ENCODE results near the gene GLIPR1L2. TPM values are rescaled to one million over a fixed set of nuclear protein-coding genes. Genes with fewer than 3 reads are reported as not detected.

The GLIPR1L2 gene
- total RNA-seq, 1 donor = 0.72 TPM

DNA sequence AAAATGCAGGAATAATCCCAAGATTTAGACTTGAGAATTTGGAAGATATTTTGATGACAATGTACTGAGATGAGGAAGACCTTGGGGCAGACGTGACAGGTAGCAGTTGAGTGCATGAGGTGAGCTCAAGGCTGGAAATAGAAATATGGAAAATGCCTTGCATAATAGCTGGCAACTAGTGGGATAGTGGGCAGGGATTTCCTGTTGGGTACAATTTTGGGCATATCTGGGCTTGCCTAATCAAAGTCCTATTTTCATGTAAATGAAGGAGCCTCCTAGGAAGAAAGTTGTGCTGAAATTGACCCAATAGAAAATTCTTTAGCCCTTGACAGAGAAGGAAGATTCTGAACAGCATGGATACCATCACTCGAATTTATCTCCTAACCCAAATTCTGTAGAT lies 83.2 kb downstream of the GLIPR1L2 start:
- TF ChIP-seq CTCF (IDR thresholded peaks at IDR 0.05; ENCODE audit: insufficient read depth, low read length) = no peak
- DNase-seq (ENCODE audit: low read depth) = no peak

GRCh38 chr12:75476071-75476470 lies 85.2 kb downstream of the GLIPR1L2 start:
- TF ChIP-seq CTCF (IDR thresholded peaks at IDR 0.05; ENCODE audit: insufficient read depth, low read length) = no peak
- DNase-seq (ENCODE audit: low read depth) = no peak
- H3K4me3 ChIP-seq (ENCODE audit: low read depth, low read length) = no peak overlapping the region

More for the DNA sequence above, 83.2 kb downstream of the GLIPR1L2 start:
- H3K4me3 ChIP-seq (ENCODE audit: low read depth, low read length) = no peak overlapping the region

DNA sequence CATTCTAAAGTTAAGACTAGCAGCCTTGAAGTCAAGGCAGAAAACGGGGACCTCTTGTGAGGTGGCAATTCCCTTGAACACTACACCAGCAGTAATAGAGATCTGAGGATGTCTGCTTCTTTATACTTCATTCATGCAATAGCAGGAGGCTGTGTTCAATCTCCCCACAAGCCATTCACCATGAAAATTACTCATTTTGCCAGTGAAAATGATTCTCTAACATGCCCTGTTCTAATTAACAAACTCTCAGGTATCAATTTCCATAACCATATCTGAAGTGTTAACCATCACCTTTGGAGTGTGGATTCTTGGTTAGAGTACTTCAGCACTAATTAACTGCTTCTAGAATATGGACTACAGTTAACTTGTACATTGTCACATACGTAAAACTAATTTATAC lies 86.2 kb downstream of the GLIPR1L2 start:
- no peak for DNase-seq (ENCODE audit: low read depth)
- no peak overlapping the region for H3K4me3 ChIP-seq (ENCODE audit: low read depth, low read length)
- no peak for TF ChIP-seq CTCF (IDR thresholded peaks at IDR 0.05; ENCODE audit: insufficient read depth, low read length)

GRCh38 chr12:75478116-75478794 lies 87.4 kb downstream of the GLIPR1L2 start:
- DNase-seq (ENCODE audit: low read depth) = peak; percentile 84
- no peak for TF ChIP-seq CTCF (IDR thresholded peaks at IDR 0.05; ENCODE audit: insufficient read depth, low read length)
- no peak overlapping the region for H3K4me3 ChIP-seq (ENCODE audit: low read depth, low read length)

DNA sequence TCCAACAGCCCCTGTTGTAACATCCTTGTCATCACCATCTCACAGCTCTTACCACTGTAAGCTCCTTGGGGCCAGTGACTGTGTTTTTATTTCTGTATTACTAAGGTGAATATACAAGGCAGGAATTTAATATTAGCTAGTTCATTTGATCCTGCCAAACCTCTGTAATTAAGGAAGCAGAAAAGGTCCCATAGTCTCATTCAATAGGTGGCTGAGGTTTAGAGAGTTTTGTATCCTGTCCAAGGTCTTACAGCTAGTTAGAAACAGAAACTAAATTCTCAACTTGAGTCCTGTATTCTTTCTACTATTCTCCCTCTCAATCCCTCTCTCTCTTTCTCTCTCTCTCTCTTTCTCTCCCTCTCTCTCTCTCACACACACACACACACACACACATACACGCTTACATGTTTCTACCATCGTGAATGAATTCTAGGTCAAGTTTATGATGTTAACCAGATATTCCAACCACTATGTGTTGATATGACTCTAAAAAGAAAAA lies 89.1 kb downstream of the GLIPR1L2 start:
- H3K4me3 ChIP-seq (ENCODE audit: low read depth, low read length) = peak overlapping the region; percentile 80
- DNase-seq (ENCODE audit: low read depth) = no peak
- no peak for TF ChIP-seq CTCF (IDR thresholded peaks at IDR 0.05; ENCODE audit: insufficient read depth, low read length)

- no peak for TF ChIP-seq CTCF (IDR thresholded peaks at IDR 0.05; ENCODE audit: insufficient read depth, low read length)
- DNase-seq (ENCODE audit: low read depth) = peak; percentile 98
- H3K4me3 ChIP-seq (ENCODE audit: low read depth, low read length) = peak within 1 kb of the TSS; percentile 80
Observed at GRCh38 chr12:75480469-75480949, 89.6 kb downstream of the GLIPR1L2 start, which contains the start of gene GLIPR1. Gene GLIPR1, plus strand, starts transcription at chr12:75480755. Its CDS starts 126 bp downstream, at chr12:75480881.
